Prostate gland (tissue), 2 donors: Measurements from ENCODE around the gene KCNJ15.

ENCODE experiments used
- CTCF ChIP-seq, 4 experiments: fragments of 200-600 bp in 2 of 4; fragments of 450-650 bp in 2 of 4; sonication (generic) in 2 of 4; IDR thresholded peaks; 1 replicate in 3 of 4; 2 replicates in 1 of 4; pipeline ENCODE4 v1.5.1; 2016 to 2019; ENCODE audit warnings: antibody characterized with exemption in 4 of 4, mild to moderate bottlenecking in 2 of 4, moderate library complexity in 2 of 4
- POLR2AphosphoS5 ChIP-seq: sonication (generic); formaldehyde crosslinking; IDR thresholded peaks from one replicate; pipeline ENCODE4 v1.6.1; 2017; ENCODE audit warnings: antibody characterized with exemption

DNA sequence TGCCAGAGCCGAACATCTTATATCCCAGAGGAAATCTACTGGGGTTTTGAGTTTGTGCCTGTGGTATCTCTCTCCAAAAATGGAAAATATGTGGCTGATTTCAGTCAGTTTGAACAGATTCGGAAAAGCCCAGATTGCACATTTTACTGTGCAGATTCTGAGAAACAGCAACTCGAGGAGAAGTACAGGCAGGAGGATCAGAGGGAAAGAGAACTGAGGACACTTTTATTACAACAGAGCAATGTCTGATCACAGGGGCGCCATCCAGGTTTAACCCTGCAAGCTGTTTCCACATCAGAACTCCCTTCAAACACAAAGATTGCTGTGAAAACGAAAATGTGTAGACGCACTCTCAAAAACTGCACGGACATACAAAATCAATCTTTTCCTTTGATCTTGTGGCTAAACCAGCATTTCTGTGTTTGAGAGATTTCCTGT lies 43.4 kb downstream of the KCNJ15 start:
- TF ChIP-seq POLR2AphosphoS5 (no peak), CTCF (IDR thresholded peaks at IDR 0.05) (no peak)
